C4-2B (cell line): ENCODE results near the gene JARID2.

Experiments
- H3K27ac ChIP-seq: fragments of 450-650 bp; 2 replicates; pipeline ENCODE4 v1.5.1; 2017
- CTCF ChIP-seq: fragments of 450-650 bp; conservative IDR thresholded peaks from 2 replicates; pipeline ENCODE4 v1.5.1; 2017; ENCODE audit warnings: mild to moderate bottlenecking
- ZFX ChIP-seq: fragments of 450-650 bp; IDR thresholded peaks from 2 replicates; pipeline ENCODE4 v1.6.1; 2017

Gene JARID2

GRCh38 chr6:15303920-15304291, 58.0 kb downstream of the JARID2 start:
- H3K27ac ChIP-seq: no peak overlapping the region
- TF ChIP-seq CTCF (no peak), ZFX (no peak)

- TF ChIP-seq CTCF (no peak), ZFX (no peak)
These were observed 58.6 kb downstream of the JARID2 start for GRCh38 chr6:15304337-15305042.

GRCh38 chr6:15305496-15305895, 59.6 kb downstream of the JARID2 start:
- TF ChIP-seq ZFX: no peak
- no peak for TF ChIP-seq CTCF
- H3K27ac ChIP-seq: no peak overlapping the region

More at GRCh38 chr6:15304337-15305042, 58.6 kb downstream of the JARID2 start:
- H3K27ac ChIP-seq: no peak overlapping the region

- TF ChIP-seq CTCF (no peak), ZFX (no peak)
- H3K27ac ChIP-seq: no peak overlapping the region
These were observed 60.0 kb downstream of the JARID2 start for GRCh38 chr6:15305909-15306308.

- H3K27ac ChIP-seq: no peak overlapping the region
- TF ChIP-seq CTCF (no peak), ZFX (no peak)
These were observed 62.8 kb downstream of the JARID2 start for GRCh38 chr6:15308435-15309213.

- no peak overlapping the region; the same call in 1 of the 2 replicates for H3K27ac ChIP-seq
- TF ChIP-seq CTCF (no peak), ZFX (no peak)
These were observed 63.9 kb downstream of the JARID2 start for GRCh38 chr6:15309611-15310283.

- H3K27ac ChIP-seq: peak overlapping the region; percentile 31
- no peak for TF ChIP-seq CTCF
- TF ChIP-seq ZFX: no peak
These were observed 64.8 kb downstream of the JARID2 start for GRCh38 chr6:15310680-15311079.
